GM19238 (cell line): ENCODE results near the gene CADPS.

Source experiments
- DNase-seq: peaks from one replicate; pipeline ENCODE4 v3.0.0; 2011; ENCODE audit warnings: low spot score; ENCODE audit not compliant: insufficient read length

The CADPS gene

GRCh38 chr3:62523672-62524071, 351.5 kb downstream of the CADPS start:
- DNase-seq, result no peak

GRCh38 chr3:62521464-62522105, 353.6 kb downstream of the CADPS start:
- DNase-seq, result no peak

- no peak for DNase-seq
These were observed 371.7 kb downstream of the CADPS start for GRCh38 chr3:62503516-62503915.

GRCh38 chr3:62502315-62503300, 372.6 kb downstream of the CADPS start:
- DNase-seq, result no peak

DNA sequence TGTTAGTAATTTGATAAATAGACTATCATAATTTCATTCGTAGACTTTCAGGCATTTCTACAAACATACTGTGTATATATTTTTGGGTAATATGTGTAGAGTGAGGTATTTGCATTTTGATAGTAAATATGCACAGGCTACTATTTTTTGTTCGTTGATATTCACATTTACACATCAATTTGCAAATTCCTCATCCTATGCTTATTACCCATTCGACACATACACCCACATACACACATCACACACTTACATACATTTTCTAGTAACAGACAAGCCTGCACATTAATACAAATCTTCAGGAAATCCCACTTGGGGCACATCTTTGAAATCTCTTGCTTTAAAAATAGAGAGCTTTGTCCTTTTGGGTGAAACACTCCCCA, 373.9 kb downstream of the CADPS start:
- no peak for DNase-seq

DNA sequence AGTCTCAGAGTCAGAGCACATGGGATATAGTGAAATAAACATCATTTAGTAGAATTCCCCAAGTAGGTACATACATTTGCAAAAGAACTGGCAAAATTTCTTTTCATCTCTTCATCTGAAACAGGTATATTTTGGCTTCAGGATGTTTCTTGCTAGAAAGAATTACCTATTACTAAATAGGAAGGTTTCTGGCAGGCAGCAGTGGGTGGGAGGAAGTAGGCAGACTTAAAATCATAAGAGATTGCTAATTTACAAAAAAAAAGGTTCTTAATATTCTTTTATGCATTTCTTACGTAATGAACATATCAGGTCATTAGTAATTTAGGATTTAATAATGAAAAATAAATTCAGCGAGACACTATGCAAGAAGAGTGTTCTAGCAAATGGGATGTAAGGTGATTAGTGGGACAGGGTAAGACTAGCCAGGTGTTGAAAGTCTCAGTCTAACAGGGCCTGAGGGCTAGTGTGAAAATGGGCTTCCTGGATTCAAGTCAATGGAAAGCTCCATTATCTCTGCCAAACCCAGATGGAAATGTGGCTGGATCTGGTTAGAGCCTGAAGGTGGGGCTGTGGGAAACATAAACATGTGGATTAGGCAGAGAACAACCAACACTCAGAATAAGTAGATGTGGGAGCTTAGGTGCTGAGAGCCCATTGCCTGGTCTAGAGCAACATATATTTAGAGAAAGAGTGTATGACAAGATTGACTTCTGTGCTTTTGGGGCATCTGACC, 374.5 kb downstream of the CADPS start:
- no peak for DNase-seq

DNA sequence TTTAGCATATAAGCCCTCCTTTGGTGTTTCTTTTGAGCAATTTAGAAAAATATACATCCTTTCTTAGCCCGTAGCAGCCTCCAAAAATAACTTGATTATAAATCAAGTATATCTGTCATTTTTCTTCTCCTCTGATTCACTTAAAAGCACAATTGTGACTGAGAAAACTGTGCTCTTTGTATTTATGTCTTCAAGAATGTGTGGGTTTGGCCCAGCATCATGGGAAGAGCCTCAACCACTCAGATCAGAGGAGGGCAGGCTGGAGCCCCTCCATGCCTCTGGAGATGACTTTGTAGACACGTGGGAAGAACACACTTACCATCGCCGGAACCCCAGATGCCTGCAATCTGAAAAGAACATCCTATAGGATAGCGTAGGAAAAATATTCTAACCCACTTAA, 378.1 kb downstream of the CADPS start:
- no peak for DNase-seq

- DNase-seq, result no peak
These were observed 378.7 kb downstream of the CADPS start for GRCh38 chr3:62496503-62496902.

DNA sequence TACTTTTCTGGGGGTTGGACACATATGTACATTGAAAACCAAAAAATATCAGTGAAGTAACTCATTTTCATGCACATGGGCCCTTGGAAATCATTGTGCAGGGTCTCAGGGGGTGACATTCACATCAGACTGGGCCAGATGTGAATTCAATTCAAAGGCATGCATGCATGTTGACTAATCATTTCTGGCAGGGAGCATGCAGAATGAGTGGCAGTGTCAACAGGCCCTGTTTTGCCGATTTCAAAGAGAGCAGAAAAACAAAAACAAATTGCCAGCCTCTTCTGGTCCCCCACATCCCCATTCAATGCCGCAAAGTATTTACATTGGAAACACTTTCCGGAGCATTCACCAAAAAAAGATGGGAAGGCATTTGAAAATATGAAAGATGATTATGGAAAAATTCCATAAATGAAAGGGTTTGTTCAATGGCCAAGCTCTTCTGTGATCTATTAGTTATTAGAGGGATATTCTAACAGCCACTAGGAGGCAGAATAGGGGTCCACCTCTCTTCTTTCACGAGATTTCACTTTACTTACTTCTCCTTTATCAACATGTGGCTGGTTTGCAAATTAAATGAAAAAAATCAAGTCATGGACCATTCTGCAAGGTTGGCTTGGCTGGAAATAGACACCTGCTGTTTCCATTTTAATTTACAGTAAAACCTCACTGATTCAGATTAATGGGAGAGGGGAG, 382.0 kb downstream of the CADPS start:
- DNase-seq, result no peak

DNA sequence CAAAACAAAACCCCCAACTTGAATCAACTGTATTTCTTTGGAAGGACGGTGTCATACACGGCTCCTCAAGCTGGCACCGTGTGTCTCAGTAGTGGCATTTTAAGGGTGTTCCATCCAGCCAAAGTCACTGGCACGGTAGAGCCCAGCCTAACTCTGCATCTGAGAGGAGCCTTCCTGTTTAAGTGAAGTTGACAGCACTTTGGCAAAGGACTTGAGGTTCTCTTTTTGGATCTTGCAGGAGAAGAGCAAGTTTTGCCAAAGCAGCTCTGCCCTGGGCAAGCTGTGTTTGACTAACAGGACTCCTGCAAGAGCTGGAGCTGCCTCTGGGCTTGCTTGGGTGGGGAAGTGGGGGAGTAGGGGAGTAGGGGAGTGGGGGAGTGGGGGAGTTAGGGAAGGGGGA, 392.3 kb downstream of the CADPS start:
- no peak for DNase-seq

DNA sequence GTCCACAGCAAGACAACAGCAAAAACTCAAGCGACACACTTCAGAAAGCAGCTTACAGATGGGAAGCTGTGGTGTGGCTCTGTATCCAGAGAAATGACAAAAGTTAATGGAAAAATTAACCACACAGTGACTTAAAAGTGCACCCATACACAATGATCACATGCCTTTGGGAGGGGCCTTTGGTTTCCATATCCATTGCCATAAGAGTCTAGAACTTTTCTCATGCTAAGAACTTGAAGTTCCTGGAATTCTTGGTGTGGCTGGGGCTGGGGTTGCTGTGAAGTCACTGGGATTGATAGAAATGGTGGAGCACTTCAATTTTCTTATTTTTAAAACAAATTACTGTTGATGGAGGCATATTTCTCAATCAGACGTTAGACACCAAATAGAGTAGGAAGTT, 393.3 kb downstream of the CADPS start:
- DNase-seq, result no peak

DNA sequence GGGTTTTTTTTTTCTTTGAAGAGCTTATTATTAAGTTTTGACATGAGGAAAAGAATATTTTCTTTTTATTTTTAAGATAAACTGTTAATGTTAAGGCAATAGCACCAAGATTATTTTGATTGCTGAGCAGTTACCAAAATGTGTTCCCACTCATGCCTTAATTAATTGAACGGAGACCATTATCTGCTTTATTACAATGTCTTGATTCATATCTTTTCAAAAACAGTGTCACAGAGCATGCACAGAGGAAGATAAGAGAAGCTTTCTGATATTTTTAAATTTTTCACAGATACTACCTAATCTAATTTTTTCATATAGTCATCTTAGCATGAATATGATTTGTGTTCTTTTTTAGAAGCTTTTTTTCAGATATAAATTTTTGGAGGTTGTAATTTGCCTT, 395.2 kb downstream of the CADPS start:
- DNase-seq, result no peak

GRCh38 chr3:62479326-62479725, 395.9 kb downstream of the CADPS start:
- no peak for DNase-seq

- no peak for DNase-seq
These were observed 399.9 kb downstream of the CADPS start for GRCh38 chr3:62475306-62475705.

DNA sequence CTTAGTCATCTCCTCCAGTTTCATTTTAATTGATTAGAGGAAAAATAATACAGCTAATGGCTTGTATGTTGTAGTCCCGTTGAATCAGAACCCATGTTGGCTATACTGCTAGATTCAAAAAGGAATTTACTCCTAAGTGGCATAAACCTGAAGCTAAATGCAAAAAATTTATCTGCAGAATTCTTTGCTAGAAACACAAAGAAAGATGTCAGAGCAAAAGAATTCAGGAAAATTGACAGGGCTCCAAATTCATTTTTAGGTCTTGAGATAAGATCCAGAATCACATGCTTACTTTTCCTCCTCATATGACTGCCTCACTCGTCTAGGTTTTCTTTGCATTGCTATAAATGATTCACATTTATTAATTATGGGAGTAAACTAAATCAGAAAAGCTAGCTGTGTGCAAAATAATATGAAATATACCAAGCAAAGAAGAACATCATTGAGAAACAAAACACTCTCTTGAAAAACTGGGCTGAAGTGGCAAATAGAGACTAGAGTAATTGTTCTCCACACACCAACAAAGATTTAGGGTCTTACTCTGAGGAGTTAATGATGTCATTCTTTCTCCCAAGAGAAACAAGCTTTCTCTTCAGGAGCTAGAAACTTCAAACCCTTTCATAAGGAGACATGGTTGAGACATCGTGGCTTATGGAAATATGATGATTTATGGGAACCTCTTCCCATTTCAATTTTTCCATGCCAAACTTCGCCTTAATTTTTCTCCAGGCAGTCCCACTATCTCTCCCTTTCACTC, 407.1 kb downstream of the CADPS start:
- DNase-seq, result no peak

GRCh38 chr3:62462788-62463187, 412.4 kb downstream of the CADPS start:
- DNase-seq, result no peak

- no peak for DNase-seq
These were observed 413.0 kb downstream of the CADPS start for GRCh38 chr3:62462104-62462762.

GRCh38 chr3:62454916-62455315, 420.3 kb downstream of the CADPS start:
- DNase-seq, result no peak

- no peak for DNase-seq
These were observed 421.8 kb downstream of the CADPS start for GRCh38 chr3:62453448-62453847.

- no peak for DNase-seq
These were observed 423.9 kb downstream of the CADPS start for GRCh38 chr3:62451211-62451887.
